Neural cell (in vitro differentiated cells): Measurements from ENCODE around the gene MLST8. TPM values are rescaled to one million over a fixed set of nuclear protein-coding genes. Genes with fewer than 3 reads are reported as not detected.

Source experiments
- H2AFZ ChIP-seq: fragments of 200-600, 300-800 bp; sonication (generic), shearing (Covaris generic); 2 replicates; pipeline ENCODE4 v1.6.0; 2014; ENCODE audit warnings: low read depth, mild to moderate bottlenecking, antibody characterized with exemption, low read length, moderate library complexity
- H3F3A ChIP-seq: fragments of 200-600 bp; shearing (Covaris generic); 2 replicates; pipeline ENCODE4 v1.6.1; 2016; ENCODE audit warnings: mild to moderate bottlenecking, moderate library complexity, mixed read lengths, antibody characterized with exemption, low read length; ENCODE audit not compliant: insufficient read depth, poor library complexity, severe bottlenecking
- H3K27ac ChIP-seq: fragments of 200-600, 300-800 bp; sonication (generic), shearing (Covaris generic); 2 replicates; pipeline ENCODE4 v1.5.1; 2014; ENCODE audit warnings: mild to moderate bottlenecking, low read length, moderate library complexity
- H3K27me3 ChIP-seq: fragments of 300-800, 200-600 bp; sonication (generic), shearing (Covaris generic); 2 replicates; pipeline ENCODE4 v1.6.0; 2014; ENCODE audit warnings: mild to moderate bottlenecking, low read depth, low read length, moderate library complexity; ENCODE audit not compliant: insufficient read depth
- H3K36me3 ChIP-seq: fragments of 300-800, 200-600 bp; sonication (generic), shearing (Covaris generic); 2 replicates; pipeline ENCODE4 v1.5.1; 2014; ENCODE audit warnings: mild to moderate bottlenecking, antibody characterized with exemption, low read length, moderate library complexity; ENCODE audit not compliant: insufficient read depth
- H3K4me2 ChIP-seq: fragments of 300-800, 200-600 bp; sonication (generic), shearing (Covaris generic); 2 replicates; pipeline ENCODE4 v1.6.0; 2014; ENCODE audit warnings: mild to moderate bottlenecking, low read length
- H3K4me3 ChIP-seq: fragments of 300-800, 200-600 bp; sonication (generic), shearing (Covaris generic); 2 replicates; pipeline ENCODE4 v1.5.1; 2014; ENCODE audit warnings: mild to moderate bottlenecking, low read length, moderate library complexity
- H3K79me2 ChIP-seq: fragments of 200-600 bp; shearing (Covaris generic); replicated peaks from 2 replicates; pipeline ENCODE4 v1.6.0; 2014; ENCODE audit warnings: mild to moderate bottlenecking, low read length, moderate library complexity; ENCODE audit not compliant: insufficient read depth
- H3K9ac ChIP-seq: fragments of 300-800, 200-600 bp; sonication (generic), shearing (Covaris generic); 2 replicates; pipeline ENCODE4 v1.6.1; 2016; ENCODE audit warnings: mild to moderate bottlenecking, low read length, mixed read lengths
- H3K9me2 ChIP-seq: fragments of 200-600 bp; shearing (Covaris generic); 2 replicates; pipeline ENCODE4 v1.6.1; 2016; ENCODE audit warnings: mild to moderate bottlenecking, low read length, mixed read lengths; ENCODE audit not compliant: insufficient read depth
- H3K9me3 ChIP-seq: fragments of 200-600, 300-800 bp; sonication (generic), shearing (Covaris generic); 2 replicates; pipeline ENCODE4 v1.6.1; 2016; ENCODE audit warnings: mild to moderate bottlenecking, mixed run types, low read length, moderate library complexity, mixed read lengths
- H4K20me1 ChIP-seq: fragments of 200-600 bp; shearing (Covaris generic); 2 replicates; pipeline ENCODE4 v1.6.1; 2016; ENCODE audit warnings: mild to moderate bottlenecking, mixed run types; ENCODE audit not compliant: insufficient read depth
- CTCF ChIP-seq: fragments of 450-650 bp; IDR thresholded peaks from 2 replicates; pipeline ENCODE4 v1.5.1; 2014; ENCODE audit warnings: antibody characterized with exemption, mild to moderate bottlenecking, moderate library complexity; ENCODE audit not compliant: poor library complexity, severe bottlenecking
- EP300 ChIP-seq: fragments of 450-650 bp; conservative IDR thresholded peaks from 2 replicates; pipeline ENCODE4 v1.6.1; 2014; ENCODE audit warnings: antibody characterized with exemption, mild to moderate bottlenecking, moderate library complexity; ENCODE audit not compliant: poor library complexity, severe bottlenecking
- EZH2 ChIP-seq: fragments of 200-600, 300-800 bp; shearing (Covaris generic), sonication (generic); IDR thresholded peaks from 2 replicates; pipeline ENCODE4 v1.6.1; 2014; ENCODE audit warnings: antibody characterized with exemption, low read length, borderline replicate concordance, mild to moderate bottlenecking; ENCODE audit not compliant: insufficient read depth, poor library complexity, severe bottlenecking
- MXI1 ChIP-seq: fragments of 450-650 bp; conservative IDR thresholded peaks from 2 replicates; pipeline ENCODE4 v1.6.1; 2014; ENCODE audit warnings: antibody characterized with exemption, mild to moderate bottlenecking; ENCODE audit not compliant: poor library complexity, severe bottlenecking
- POLR2AphosphoS5 ChIP-seq: IDR thresholded peaks from 2 replicates; pipeline ENCODE4 v1.6.1; 2012
- RAD21 ChIP-seq: fragments of 450-650 bp; conservative IDR thresholded peaks from 2 replicates; pipeline ENCODE4 v1.6.1; 2014; ENCODE audit warnings: antibody characterized with exemption, mild to moderate bottlenecking, moderate library complexity
- REST ChIP-seq: IDR thresholded peaks from 2 replicates; pipeline ENCODE4 v1.6.1; 2012; ENCODE audit warnings: borderline replicate concordance
- SMC3 ChIP-seq: fragments of 450-650 bp; conservative IDR thresholded peaks from 2 replicates; pipeline ENCODE4 v1.6.1; 2014; ENCODE audit warnings: antibody characterized with exemption, mild to moderate bottlenecking, moderate library complexity; ENCODE audit not compliant: poor library complexity
- TAF1 ChIP-seq: IDR thresholded peaks from 2 replicates; pipeline ENCODE4 v1.6.1; 2012; ENCODE audit warnings: low read depth
- polyA plus RNA-seq: library from polyadenylated mRNA; depleted of rRNA; stranded (reverse); fragments of >200 nt; gene quantifications from 2 replicates; pipeline ENCODE4 v1.2.3, GENCODE V29; 2014

Gene MLST8
- polyA plus RNA-seq, 1 donor from 2014 or later = 13.5 TPM

DNA sequence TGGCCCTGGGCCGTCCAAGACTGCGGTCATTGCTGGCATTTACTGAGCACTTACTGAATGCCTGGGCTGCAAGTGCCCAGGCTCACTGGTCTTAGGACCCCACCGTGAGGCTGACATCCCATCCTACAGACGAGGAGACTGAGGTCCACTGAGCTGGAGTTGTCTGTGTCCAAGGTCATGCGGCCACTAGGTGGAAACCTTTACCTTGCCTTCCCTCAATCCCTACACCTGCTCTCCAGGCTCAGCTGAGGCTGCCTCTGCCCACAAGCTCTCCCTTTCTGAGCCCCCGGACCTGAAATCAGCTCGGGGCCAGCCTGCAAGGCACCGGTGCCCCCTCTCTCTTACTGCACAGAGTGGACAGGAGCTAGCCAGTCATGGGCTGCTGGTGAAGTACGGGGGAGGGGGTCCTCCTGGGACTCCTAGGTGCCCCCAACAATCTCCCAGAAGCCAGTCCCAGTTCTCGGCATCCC, 10.4 kb upstream of the MLST8 start:
- peaks cover 3% of the 10 kb centered on the region for H3K27me3 ChIP-seq
- no peaks in the 10 kb centered on the region for H3F3A ChIP-seq
- H3K27ac ChIP-seq = no peak overlapping the region
- H4K20me1 ChIP-seq = no peaks in the 10 kb centered on the region
- H3K36me3 ChIP-seq = no peaks in the 10 kb centered on the region
- no peaks in the 10 kb centered on the region for H3K9me3 ChIP-seq
- peak overlapping the region; percentile 76 for H3K4me3 ChIP-seq
- H2AFZ ChIP-seq = no peak overlapping the region
- no peaks in the 10 kb centered on the region for H3K9me2 ChIP-seq
- TF ChIP-seq EZH2 (no peak), EP300 (no peak), SMC3 (peak; percentile 56), CTCF (peak; percentile 71), REST (no peak), RAD21 (peak; percentile 68), POLR2AphosphoS5 (no peak), TAF1 (no peak), MXI1 (no peak)
- peaks cover 2% of the 10 kb centered on the region for H3K79me2 ChIP-seq
- H3K4me2 ChIP-seq = peak overlapping the region; percentile 80
- H3K9ac ChIP-seq = peak overlapping the region; percentile 73

DNA sequence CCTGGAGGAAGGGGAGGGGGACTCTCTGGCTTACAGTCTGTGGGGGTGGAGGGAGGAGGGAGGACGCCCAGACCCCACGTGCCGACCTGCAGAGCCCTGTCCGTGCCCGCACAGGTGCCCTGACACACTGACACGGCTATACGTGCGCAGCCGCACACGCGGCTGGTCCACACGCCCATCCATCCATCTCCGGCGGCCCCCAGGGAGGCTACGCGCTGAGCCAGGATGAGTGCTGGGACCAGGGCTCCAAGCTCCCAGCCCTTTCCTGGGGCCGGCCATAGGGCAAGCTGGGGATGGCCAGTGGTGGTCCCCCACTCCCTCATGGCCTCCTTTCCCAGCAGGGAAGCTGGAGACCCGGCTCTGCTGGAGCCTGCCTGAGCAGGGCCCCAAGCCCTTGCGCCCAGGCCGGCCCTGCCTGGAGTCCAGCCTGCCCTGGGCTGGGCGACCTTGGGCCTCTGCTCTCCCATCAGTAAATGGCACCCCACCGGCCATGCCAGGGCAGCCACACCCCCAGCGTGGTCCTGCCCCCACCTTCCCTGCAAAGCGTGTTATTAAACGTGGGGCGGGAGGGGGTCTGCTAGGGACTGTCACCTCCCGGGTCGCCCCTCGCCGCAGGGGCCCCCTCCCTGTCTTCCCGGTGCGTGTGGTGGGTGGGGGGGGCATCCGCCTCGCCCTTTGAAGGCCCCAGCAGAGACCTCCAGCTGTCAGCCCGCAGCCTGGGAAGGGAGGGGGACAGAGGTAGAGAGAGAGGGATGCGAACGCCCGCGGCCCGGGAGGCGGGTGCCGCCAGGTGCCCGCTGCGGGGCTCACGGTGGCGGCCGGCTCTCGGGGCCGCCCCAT, 9.7 kb upstream of the MLST8 start:
- H3K4me2 ChIP-seq = peak overlapping the region; percentile 80
- no peak overlapping the region for H3K27ac ChIP-seq

More for the DNA sequence above, 9.7 kb upstream of the MLST8 start:
- TF ChIP-seq MXI1 (peak; percentile 47), POLR2AphosphoS5 (no peak), CTCF (no peak), TAF1 (no peak)
- peak overlapping the region; percentile 73 for H3K9ac ChIP-seq
- H3F3A ChIP-seq = no peaks in the 10 kb centered on the region
- no peak overlapping the region for H2AFZ ChIP-seq
- H3K9me2 ChIP-seq = no peaks in the 10 kb centered on the region
- H3K9me3 ChIP-seq = no peaks in the 10 kb centered on the region
- no peaks in the 10 kb centered on the region for H4K20me1 ChIP-seq
- H3K27me3 ChIP-seq = peaks cover 3% of the 10 kb centered on the region
- peak overlapping the region; percentile 76 for H3K4me3 ChIP-seq
- peaks cover 2% of the 10 kb centered on the region for H3K79me2 ChIP-seq
- H3K36me3 ChIP-seq = no peaks in the 10 kb centered on the region
